NCI-H2029 (cell line): ENCODE results near the gene OAF.
"Not testable (repeated sequence)": the region's sequence is repeated elsewhere in the genome, so short reads cannot be mapped to it uniquely, and the experiment has no call there.

Experiments used
- DNase-seq: peaks from one replicate; lab custom pipeline; 2025; lab: John Stamatoyannopoulos, UW

The OAF gene

DNA sequence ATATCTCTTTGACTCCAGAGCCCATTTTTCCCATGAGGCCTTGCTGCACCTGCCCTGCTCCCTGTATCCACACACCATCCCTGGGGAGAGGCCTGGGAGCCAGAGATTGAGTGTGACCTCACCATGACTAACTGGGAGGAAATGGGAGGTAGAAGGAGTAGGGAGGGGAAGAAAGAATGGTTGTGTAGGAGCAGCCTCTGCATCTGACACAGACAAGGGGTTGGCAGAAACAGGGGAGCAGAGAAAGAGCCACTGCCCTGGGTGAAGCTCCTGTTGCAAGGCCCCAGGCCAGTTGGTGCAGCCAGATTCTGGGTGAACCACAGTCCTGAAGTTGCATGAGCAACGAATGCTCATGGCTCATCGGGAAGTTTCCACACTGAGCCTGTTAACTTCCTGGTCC, 61.5 kb downstream of the OAF start:
- no peak for DNase-seq

- no peak for DNase-seq
Observed at GRCh38 chr11:120273432-120273831, 62.6 kb downstream of the OAF start.

- DNase-seq = not testable (repeated sequence)
Observed at GRCh38 chr11:120273956-120274355, 63.1 kb downstream of the OAF start.

DNA sequence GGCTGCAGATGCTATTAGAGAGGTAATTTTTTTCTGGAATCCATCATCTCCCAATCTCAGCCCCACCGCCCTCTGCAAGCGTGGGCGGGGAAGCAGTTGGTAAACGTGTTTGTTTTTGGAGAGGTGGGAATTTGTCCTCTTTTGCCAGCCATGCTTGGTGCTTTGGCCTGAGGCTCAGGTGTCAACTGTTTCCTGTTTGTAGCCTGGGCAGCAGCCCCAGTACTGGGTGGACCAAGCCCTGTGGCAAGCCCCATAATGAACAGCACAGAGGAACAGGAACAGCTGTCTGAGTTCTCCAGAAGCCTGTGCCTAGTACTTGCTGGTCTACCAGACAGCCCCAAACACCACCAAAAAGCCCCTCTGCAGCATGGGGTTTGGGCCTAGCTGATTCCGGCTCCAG, 68.7 kb downstream of the OAF start:
- no peak for DNase-seq
